HG03196 (cell line): ENCODE data around the gene BNIP3.
"Not testable (repeated sequence)": the region's sequence is repeated elsewhere in the genome, so short reads cannot be mapped to it uniquely, and the experiment has no call there.

Experiments
- ATAC-seq: cut with Tn5 transposase; IDR thresholded peaks from one replicate; pipeline ENCODE4 v1.9.1; 2021; ENCODE audit not compliant: unreplicated experiment

The BNIP3 gene

GRCh38 chr10:131954356-131954965, 27.3 kb downstream of the BNIP3 start:
- ATAC-seq, result no peak

DNA sequence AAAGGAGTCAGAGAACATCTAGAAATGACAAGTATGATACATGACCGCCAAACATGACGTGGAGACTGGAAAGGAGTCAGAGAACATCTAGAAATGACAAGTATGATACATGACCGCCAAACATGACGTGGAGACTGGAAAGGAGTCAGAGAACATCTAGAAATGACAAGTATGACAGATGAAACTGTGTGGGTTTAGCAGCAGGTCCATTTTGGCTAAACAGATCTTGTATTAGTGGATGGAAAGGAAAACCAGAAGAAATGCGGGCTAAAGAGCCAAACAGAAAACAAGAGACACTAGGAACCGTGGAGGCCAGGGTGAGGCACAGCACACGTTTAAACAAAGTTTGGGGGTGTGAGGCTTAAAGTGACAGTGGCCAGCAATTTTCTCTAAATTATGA, 31.8 kb downstream of the BNIP3 start:
- not testable (repeated sequence) for ATAC-seq

GRCh38 chr10:131949041-131949862, 32.5 kb downstream of the BNIP3 start:
- ATAC-seq, result no peak

DNA sequence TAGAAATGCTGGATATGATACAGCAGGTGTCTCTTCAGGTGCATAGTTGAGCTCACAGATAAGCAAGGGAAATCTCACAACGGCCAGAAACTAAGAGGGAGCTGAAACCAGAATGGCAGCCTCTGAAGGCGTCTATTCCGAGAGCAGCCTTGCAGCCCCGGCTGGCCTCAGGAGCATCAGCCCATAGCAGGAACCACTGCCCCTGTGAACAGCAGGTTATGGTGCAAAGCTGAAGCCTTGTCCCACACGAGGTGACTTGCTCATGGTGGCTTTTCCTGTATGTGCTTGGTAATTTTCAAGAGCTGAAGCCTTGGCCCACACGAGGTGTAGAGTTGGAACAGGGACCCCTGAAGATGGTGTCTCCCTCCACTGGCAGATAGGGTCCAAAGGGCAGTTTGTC, 33.2 kb downstream of the BNIP3 start:
- ATAC-seq, result no peak

DNA sequence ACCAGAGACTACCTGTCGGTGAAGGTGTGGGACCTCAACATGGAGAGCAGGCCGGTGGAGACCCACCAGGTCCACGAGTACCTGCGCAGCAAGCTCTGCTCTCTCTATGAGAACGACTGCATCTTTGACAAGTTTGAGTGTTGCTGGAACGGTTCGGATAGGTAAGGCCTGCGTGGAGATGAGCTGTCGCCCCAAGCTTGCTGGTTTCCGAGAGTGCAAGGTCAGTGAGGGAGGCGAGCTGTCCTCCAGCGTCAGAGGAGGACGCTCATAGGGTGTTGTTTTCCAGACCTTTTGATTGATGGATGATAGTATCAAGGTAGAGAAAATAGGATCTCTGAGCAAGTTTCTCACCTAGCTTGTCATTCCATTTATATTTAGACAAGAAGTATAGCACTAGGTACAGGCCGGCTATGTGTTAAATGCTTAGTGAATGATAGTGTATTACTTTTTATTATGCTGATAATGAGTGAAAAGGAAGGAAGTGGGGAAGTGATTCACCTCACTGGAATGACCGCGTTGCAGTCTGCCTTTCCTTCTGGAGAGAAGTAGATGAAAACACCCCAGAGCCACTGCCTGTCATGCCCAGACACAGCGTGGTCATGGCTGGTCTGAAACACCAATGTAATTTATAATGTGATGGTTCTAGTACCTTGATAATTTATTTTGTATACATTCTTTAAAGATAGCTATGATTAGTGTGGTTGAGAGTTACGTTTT, 33.9 kb downstream of the BNIP3 start:
- ATAC-seq, result no peak

- ATAC-seq, result no peak
These were observed 34.8 kb downstream of the BNIP3 start for GRCh38 chr10:131946880-131947279.

GRCh38 chr10:131946321-131946751, 35.4 kb downstream of the BNIP3 start:
- no peak for ATAC-seq

GRCh38 chr10:131944976-131945695, 36.6 kb downstream of the BNIP3 start:
- no peak for ATAC-seq

DNA sequence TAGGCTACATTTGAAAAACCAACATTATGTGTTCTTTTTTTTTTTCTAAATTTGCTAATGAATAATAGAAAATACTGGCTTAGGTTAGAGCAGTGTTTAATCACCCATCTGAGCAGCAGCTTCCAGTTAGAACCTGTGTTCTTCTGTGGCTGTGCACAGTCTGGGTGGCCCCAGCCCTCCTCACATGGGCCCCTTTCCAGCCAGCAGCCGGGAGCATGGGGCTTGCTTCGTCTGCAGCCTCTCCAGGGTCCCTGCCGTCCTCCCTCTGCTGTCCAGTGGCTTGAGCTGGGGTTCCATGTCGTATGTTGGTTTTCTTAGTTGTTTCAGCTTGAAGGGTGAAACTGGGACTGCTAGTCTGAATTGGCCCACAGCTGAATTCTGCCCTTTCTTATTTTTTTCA, 37.3 kb downstream of the BNIP3 start:
- ATAC-seq, result no peak

DNA sequence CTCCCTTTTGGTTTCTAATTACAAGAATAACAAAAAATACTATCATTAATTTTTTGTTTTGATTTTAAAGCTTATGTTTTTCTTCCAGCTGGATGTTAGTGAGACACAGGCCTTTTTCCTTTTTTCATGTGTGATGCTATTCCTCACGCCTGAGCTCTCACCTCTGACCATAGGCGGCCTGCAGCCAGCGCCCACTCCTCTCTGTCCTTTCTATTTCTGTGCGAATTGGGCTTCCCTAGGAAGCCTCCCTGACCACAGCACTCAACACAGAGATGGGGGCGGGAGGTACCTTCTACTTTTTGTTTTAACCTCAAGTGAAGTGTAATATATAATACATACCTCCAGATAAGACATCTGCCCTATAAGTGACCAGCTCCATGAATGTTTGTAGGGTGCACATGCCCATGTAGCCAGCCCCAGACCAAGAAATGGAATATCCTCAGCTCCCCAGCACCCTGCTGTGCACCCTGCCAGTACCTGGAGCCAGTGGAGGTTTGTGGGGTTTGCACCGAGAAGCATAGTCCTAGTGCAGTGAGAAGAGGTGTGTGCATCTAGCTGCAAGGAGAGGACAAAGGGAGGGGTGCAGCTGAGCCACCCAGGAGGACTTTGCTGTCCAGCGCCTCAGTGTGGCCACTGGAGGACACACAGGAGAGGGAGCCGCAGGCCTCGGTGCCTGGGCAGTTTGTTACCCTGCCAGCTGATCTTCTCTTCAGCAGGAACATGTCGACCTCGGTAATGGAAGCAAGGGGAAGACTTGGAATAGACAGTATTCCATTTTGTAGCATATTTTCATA, 38.5 kb downstream of the BNIP3 start:
- no peak for ATAC-seq

- ATAC-seq, result no peak
These were observed 39.3 kb downstream of the BNIP3 start for GRCh38 chr10:131942455-131942854.

DNA sequence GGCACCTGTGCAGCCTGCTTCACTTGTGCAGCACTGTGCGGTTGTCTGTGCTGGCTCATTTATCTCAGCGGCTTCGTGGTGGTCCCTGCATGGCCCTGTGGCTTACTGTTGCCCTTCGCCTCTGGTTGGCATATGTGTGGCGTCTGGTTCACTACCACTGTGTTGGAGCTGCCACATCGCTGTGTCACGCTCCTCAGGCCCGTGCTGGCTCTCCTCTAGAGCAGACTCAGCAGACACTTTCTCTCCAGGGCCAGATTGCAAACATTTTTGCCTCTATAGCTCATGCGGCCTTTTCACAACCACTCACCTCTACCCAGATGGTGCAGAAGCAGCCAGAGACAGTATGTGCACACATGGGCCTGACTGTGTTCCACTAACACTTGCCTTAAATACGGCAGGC, 43.0 kb downstream of the BNIP3 start:
- ATAC-seq, result no peak

DNA sequence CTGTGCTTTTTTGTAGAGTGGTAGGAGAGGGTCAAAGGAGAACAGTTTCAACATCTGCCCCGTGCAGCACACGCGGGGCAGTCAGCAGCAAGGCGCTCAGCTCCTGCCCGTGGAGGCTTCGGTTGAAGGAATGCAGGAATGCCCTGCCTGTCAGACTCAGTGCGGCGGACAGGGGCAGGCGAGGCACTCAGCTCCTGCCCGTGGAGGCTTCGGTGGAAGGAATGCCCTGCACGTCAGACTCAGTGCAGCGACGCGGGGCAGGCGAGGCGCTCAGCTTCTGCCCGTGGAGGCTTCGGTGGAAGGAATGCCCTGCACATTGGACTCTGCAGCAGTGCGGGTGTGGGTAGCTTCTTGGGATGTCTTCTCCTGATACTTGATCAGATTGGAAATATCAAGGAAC, 43.9 kb downstream of the BNIP3 start:
- no peak for ATAC-seq

GRCh38 chr10:131936736-131937135, 45.0 kb downstream of the BNIP3 start:
- no peak for ATAC-seq

- no peak for ATAC-seq
These were observed 45.4 kb downstream of the BNIP3 start for GRCh38 chr10:131936294-131936693.

DNA sequence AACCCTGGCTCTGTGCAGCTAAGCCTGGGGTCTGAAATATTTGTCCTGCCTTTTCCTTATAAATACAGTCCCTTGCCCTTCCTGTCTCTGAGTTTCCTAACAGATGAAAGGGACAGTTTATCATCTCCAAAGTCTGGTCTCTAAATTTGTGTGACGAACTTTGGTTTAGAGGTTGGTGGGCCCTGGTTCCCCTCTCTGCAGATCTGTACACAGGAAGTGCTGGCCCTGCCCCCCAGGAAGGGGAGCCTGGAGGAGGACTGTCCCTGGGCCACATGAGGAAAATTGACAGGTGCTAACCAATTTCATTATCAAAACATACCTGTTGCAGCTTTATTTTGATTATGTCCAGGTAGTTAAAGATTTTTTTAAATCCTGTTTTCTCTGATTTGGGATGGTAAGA, 46.5 kb downstream of the BNIP3 start:
- ATAC-seq, result no peak

- no peak for ATAC-seq
These were observed 47.0 kb downstream of the BNIP3 start for GRCh38 chr10:131934769-131935168.

DNA sequence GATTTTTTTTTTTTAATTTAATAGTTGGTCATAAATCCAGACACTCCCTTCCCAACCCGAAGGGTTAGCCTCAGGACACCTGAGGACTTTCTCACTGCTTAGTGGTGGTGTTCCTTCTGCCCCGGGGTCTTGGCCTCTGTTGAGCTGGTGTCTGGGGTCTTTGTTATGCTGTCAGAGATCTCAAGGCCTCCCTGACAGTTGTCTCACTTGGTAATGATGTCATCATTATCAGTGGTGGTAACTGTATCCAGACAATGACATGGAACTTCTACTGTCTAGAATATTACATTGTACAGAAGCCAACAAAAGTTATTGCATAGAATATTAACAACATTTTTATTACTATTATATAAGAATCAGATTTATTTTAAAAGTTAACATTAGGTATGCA, 48.0 kb downstream of the BNIP3 start:
- ATAC-seq, result no peak

GRCh38 chr10:131933016-131933695, 48.6 kb downstream of the BNIP3 start:
- ATAC-seq, result no peak

- no peak for ATAC-seq
These were observed 49.7 kb downstream of the BNIP3 start for GRCh38 chr10:131931981-131932380.
